GM12801 (cell line): Measurements from ENCODE around the gene SLC29A2.

Experiments
- CTCF ChIP-seq: IDR thresholded peaks from one replicate; pipeline ENCODE4 v1.5.1; 2011; ENCODE audit warnings: control low read depth; ENCODE audit not compliant: insufficient read length; ENCODE audit errors: extremely low read depth

The SLC29A2 gene

DNA sequence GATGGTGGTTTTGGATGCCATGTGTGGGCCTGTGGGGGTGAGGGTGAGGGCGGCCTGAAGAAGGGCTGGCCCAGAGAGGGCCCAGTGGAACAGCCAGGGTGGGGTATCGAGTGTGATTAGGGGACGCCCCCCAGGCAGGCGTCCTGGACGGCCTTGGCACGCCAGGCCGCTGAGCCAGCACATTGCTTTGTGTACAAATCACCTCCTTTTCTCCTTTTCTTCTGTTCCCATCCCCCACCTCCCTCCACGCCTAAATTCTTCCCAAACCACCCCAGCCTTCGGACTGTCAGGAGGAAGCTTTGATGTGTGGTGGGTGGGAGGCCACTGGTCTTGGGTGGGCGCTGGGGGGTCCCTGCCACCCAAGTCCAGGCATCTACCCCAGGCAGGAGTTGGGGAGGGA, 46.9 kb downstream of the SLC29A2 start:
- TF ChIP-seq CTCF, result no peak

- no peak for TF ChIP-seq CTCF
Measured at GRCh38 chr11:66323684-66324083, 47.9 kb downstream of the SLC29A2 start.

GRCh38 chr11:66322732-66323427, 48.7 kb downstream of the SLC29A2 start:
- TF ChIP-seq CTCF, result no peak

DNA sequence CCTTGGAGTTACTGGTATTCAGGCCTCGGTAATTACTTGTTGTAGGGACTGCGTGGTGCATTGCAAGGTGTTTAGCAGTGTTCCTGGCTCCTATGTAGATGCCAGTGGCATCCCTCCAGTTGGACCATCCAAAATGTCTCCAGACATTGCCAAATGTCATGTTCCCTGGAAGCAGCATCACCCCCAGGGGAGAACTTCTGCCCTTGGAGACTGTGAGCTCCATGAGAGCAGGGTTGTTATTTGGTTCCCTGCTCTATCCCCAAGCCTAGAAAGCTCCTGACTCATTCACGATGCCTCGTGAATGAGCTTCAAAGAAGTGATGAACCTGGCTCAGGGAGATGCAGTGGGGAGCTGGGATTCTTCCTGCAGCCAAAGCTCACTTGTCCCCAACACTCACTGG, 50.0 kb downstream of the SLC29A2 start:
- no peak for TF ChIP-seq CTCF

DNA sequence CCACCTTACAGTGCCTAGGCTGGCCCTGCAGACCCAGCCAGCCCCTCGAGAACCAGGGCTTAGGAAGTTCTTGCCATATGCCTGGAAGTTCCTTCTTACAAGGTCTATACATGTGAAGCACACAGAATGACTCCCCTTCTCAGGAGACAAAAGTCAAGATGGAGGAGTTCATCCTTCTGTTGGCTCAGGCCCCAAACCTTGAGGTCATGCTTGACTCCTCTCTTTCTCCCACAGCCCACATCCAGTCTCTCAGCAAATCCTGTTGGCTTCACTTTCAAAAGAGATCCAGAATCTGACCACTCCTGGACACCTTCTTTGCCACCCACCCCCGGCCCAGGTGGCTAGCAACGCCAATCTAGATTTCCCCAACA, 53.0 kb downstream of the SLC29A2 start:
- TF ChIP-seq CTCF, result no peak

DNA sequence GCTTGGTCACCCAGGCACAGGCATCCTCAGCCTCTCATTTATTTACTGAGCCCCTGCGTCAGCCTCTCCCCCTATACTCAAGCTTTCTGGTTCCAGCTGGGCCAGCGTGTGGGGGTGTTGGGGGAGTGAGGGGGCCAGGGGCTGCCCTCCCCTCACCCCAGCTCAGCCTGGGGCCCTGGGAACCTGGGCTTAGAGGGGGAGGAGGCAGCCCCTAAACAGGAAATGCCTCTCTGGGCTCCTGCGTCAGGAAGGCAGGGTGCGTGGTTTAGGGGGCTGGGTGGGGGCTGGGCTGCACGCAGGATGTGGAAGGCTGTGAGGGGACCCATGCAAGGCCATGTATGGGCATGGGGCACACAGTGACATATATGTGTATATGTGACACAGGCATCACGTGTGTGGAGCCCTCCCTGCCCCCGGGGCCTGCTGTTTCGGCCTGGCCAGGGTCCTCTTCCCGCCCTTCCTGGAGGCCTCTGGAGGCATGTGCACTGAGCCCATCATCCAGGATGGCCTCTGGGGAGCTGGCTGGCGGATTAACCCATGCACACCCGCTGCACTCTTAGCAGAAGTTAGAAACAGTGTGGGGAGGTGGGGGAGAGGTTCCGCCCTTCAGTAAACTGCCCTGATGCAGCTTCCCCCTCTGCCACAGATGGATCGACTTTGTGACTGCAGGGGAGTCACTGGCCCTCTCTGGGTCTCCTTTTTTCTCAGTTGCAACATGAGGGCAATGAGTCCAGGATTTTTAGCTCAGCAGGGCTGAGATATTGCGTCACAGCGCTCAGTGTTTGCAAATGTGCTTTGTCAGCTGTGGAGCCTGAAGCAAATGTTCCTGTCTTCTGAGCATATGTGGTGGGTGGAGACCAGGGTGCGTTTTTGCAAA, 53.6 kb downstream of the SLC29A2 start:
- no peak for TF ChIP-seq CTCF

DNA sequence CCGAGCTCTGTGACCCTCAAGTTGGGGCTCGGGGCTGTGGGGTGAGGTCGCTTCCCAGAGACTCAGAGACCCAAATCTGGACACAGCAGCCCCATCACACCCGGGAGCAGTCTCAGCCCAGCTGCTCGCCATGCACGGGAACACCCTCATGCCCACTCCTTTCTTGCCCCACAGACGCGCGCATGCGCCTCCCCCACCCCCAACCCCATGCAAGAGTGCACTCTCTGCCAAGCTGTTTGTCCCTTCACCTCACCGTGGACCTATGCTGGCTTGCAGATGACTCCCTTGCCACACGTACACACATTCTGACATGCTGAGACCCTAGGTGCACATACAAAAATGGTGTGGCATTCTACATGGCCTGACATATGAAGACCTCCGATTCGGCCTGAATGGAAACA, 54.2 kb downstream of the SLC29A2 start:
- TF ChIP-seq CTCF, result no peak
